Panc1 (cell line): ENCODE results near the gene GRK3. TPM values are rescaled to one million over a fixed set of nuclear protein-coding genes. Genes with fewer than 3 reads are reported as not detected.

Source experiments
- ATAC-seq: fragments of 200-7000 bp; cut with Tn5 transposase; 2 replicates; pipeline ENCODE4 v1.9.1; 2020; ENCODE audit warnings: mild to moderate bottlenecking, moderate library complexity
- BruUV-seq: library from RNA; stranded (reverse); fragments of 400-500 nt; replicated peaks from 2 replicates; lab custom pipeline; 2021; lab: Mats Ljungman, UMichigan
- CTCF ChIA-PET: fragments of 300-600 bp; sonication (Branson Sonifier 250); formaldehyde crosslinking; loops from one replicate; lab custom pipeline; 2022; ENCODE audit warnings: antibody characterized with exemption; lab: Charles Lee
- POLR2A ChIA-PET: fragments of 300-600 bp; sonication (Branson Sonifier 250); formaldehyde crosslinking; loops from one replicate; lab custom pipeline; 2022; ENCODE audit warnings: antibody characterized with exemption; lab: Charles Lee
- DNase-seq: peaks from one replicate; pipeline ENCODE4 v3.0.0-alpha.2; 2010; ENCODE audit warnings: low read depth, low spot score
- H3K27ac ChIP-seq: 2 replicates; pipeline ENCODE4 v1.5.1; 2011; ENCODE audit warnings: mild to moderate bottlenecking, low read length, inconsistent platforms
- H3K27me3 ChIP-seq: fragments of 200-500 bp; sonication (Bioruptor generic); 2 replicates; pipeline ENCODE4 v1.6.0; 2014; ENCODE audit warnings: low read length, inconsistent platforms; ENCODE audit not compliant: control insufficient read depth, insufficient read depth
- H3K36me3 ChIP-seq: fragments of 200-500 bp; sonication (Bioruptor generic); 2 replicates; pipeline ENCODE4 v1.5.1; 2014; ENCODE audit warnings: inconsistent platforms, mild to moderate bottlenecking, low read length, moderate library complexity; ENCODE audit not compliant: control insufficient read depth, insufficient read depth
- H3K4me1 ChIP-seq: 2 replicates; pipeline ENCODE4 v1.5.1; 2011; ENCODE audit warnings: inconsistent platforms, mild to moderate bottlenecking, low read length, moderate library complexity; ENCODE audit not compliant: control insufficient read depth, insufficient read depth
- H3K4me3 ChIP-seq, 2 experiments: 2 replicates each; pipeline ENCODE4 v1.5.1; 2011 to 2012; ENCODE audit warnings: low read depth in 2 of 2, low read length in 2 of 2, mild to moderate bottlenecking in 2 of 2, inconsistent platforms in 1 of 2, moderate library complexity in 1 of 2
- H3K9me3 ChIP-seq: fragments of 200-500 bp; sonication (Bioruptor generic); 2 replicates; pipeline ENCODE4 v1.5.1; 2014; ENCODE audit warnings: low read depth, mild to moderate bottlenecking, inconsistent platforms, low read length, moderate library complexity; ENCODE audit not compliant: control insufficient read depth, insufficient read depth
- POLR2AphosphoS5 ChIP-seq: IDR thresholded peaks from 2 replicates; pipeline ENCODE4 v1.6.1; 2012; ENCODE audit warnings: mild to moderate bottlenecking, low read depth, low read length, moderate library complexity
- REST ChIP-seq, 2 experiments: IDR thresholded peaks; 2 replicates each; pipeline ENCODE4 v1.6.1; 2011 to 2012; ENCODE audit warnings: low read depth in 2 of 2, control low read depth in 1 of 2, low read length in 1 of 2, mild to moderate bottlenecking in 1 of 2, moderate library complexity in 1 of 2; ENCODE audit not compliant: insufficient read depth in 1 of 2
- SIN3A ChIP-seq: IDR thresholded peaks from 2 replicates; pipeline ENCODE4 v1.6.1; 2012; ENCODE audit warnings: low read depth, mild to moderate bottlenecking, low read length, moderate library complexity, borderline replicate concordance; ENCODE audit not compliant: insufficient read depth
- TCF7L2 ChIP-seq: IDR thresholded peaks from 2 replicates; pipeline ENCODE4 v1.6.1; 2011; ENCODE audit warnings: mild to moderate bottlenecking, low read depth, low read length, inconsistent platforms
- in situ Hi-C: cut with HindIII; loops from 2 replicates; pipeline ENCODE4 v1.10.0; 2016; ENCODE audit warnings: low sequenced_read_pairs, low pct_unique_long_range_greater_than_20kb
- intact Hi-C: fragments of 100-400 bp; cut with micrococcal nuclease; formaldehyde crosslinking; loops from one replicate; pipeline ENCODE4 v1.10.0; 2022; ENCODE audit not compliant: unreplicated experiment
- total RNA-seq: library from RNA; stranded (reverse); gene quantifications from one replicate; pipeline ENCODE4 v1.2.1, GENCODE V29; 2021; ENCODE audit not compliant: unreplicated experiment
- TF ChIP-seq, protein P1 (sequence below): fragments of 450-650 bp; IDR thresholded peaks from 2 replicates; pipeline ENCODE4 v1.5.1; 2017; ENCODE audit warnings: mild to moderate bottlenecking

Gene GRK3
- total RNA-seq, 1 experiment from 2014 or later, result 12.0 TPM

DNA sequence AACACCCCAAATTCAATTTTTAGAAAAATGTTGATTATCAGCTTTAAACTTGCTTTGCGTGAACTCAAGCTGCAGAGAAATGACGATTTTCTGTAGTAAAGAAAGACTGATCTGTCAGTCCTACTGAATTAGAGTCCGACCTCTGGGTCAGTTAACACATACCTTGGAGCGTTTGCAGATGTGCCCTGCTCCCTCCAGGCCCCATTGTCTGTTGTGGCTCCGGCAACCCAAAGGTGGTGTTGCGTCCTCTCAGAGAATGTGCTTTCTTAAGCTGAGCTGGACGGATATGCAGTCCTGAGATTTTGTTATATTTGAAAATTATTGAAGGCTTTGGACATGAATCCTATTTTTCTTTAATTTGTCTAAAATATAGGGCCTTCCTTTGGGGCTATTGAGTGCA is 146.0 kb downstream of the GRK3 start:
- Histone ChIP-seq H3K4me3 (no peak overlapping the region), H3K9me3 (no peaks in the 10 kb centered on the region), H3K27me3 (no peaks in the 10 kb centered on the region), H3K4me1 (no peaks in the 10 kb centered on the region), H3K36me3 (no peaks in the 10 kb centered on the region; the same call in 1 of the 2 replicates), H3K27ac (no peak overlapping the region)
- in situ Hi-C loops, result no loop called here
- TF ChIP-seq SIN3A, result no peak
- TF ChIP-seq, protein P1, sequence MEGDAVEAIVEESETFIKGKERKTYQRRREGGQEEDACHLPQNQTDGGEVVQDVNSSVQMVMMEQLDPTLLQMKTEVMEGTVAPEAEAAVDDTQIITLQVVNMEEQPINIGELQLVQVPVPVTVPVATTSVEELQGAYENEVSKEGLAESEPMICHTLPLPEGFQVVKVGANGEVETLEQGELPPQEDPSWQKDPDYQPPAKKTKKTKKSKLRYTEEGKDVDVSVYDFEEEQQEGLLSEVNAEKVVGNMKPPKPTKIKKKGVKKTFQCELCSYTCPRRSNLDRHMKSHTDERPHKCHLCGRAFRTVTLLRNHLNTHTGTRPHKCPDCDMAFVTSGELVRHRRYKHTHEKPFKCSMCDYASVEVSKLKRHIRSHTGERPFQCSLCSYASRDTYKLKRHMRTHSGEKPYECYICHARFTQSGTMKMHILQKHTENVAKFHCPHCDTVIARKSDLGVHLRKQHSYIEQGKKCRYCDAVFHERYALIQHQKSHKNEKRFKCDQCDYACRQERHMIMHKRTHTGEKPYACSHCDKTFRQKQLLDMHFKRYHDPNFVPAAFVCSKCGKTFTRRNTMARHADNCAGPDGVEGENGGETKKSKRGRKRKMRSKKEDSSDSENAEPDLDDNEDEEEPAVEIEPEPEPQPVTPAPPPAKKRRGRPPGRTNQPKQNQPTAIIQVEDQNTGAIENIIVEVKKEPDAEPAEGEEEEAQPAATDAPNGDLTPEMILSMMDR, result no peak
- no peak for TF ChIP-seq POLR2AphosphoS5
- no peak for TF ChIP-seq TCF7L2
- TF ChIP-seq REST (IDR thresholded peaks at IDR 0.05; ENCODE audit: insufficient read depth in 1 of 2, low read depth in 2 of 2, low read length in 1 of 2), result no peak
- POLR2A ChIA-PET, result no interaction called here
- CTCF ChIA-PET, result no interaction called here
- intact Hi-C loops, result no loop called here
- ATAC-seq (no peak), DNase-seq (no peak)
- BruUV-seq, result no TSS peak

GRCh38 chr22:25711491-25711890 is 147.0 kb downstream of the GRK3 start:
- no peaks in the 10 kb centered on the region for H3K27me3 ChIP-seq
- ATAC-seq (no peak), DNase-seq (no peak)
- H3K9me3 ChIP-seq, result no peaks in the 10 kb centered on the region
- in situ Hi-C loops (no loop called here), intact Hi-C loops (no loop called here)
- no TSS peak for BruUV-seq
- ChIA-PET POLR2A (no interaction called here), CTCF (no interaction called here)
- TF ChIP-seq REST (IDR thresholded peaks at IDR 0.05; ENCODE audit: insufficient read depth in 1 of 2, low read depth in 2 of 2, low read length in 1 of 2), result no peak
- TF ChIP-seq, protein P1, result no peak
- TF ChIP-seq SIN3A, result no peak
- TF ChIP-seq POLR2AphosphoS5, result no peak
- no peak for TF ChIP-seq TCF7L2
- no peaks in the 10 kb centered on the region; the same call in 1 of the 2 replicates for H3K36me3 ChIP-seq
- H3K4me3 ChIP-seq, result no peak overlapping the region
- H3K4me1 ChIP-seq, result no peaks in the 10 kb centered on the region
- H3K27ac ChIP-seq, result no peak overlapping the region
